Measurements from ENCODE around the gene USP2.
"Not testable (repeated sequence)": the region's sequence is repeated elsewhere in the genome, so short reads cannot be mapped to it uniquely, and the experiment has no call there.

- TF ChIP-seq CTCF (conservative IDR thresholded peaks at IDR 0.05; ENCODE audit: low read length); EZH2phosphoT487 (IDR thresholded peaks at IDR 0.05; ENCODE audit: borderline replicate concordance, low read depth, low read length): not testable (repeated sequence)
These were observed 24.0 kb upstream of the USP2 start for GRCh38 chr11:119405448-119405847.

Data from OCI-LY7 (cell line).